ENCODE measurements around the gene CLASP1. TPM values are rescaled to one million over a fixed set of nuclear protein-coding genes. Genes with fewer than 3 reads are reported as not detected.

The CLASP1 gene
- total and polyA plus RNA-seq, 2 of the 8 experiments (the other 6 are each of a cell fraction or from before 2014, with no cell fraction given), result 7.3 to 53.9 TPM

DNA sequence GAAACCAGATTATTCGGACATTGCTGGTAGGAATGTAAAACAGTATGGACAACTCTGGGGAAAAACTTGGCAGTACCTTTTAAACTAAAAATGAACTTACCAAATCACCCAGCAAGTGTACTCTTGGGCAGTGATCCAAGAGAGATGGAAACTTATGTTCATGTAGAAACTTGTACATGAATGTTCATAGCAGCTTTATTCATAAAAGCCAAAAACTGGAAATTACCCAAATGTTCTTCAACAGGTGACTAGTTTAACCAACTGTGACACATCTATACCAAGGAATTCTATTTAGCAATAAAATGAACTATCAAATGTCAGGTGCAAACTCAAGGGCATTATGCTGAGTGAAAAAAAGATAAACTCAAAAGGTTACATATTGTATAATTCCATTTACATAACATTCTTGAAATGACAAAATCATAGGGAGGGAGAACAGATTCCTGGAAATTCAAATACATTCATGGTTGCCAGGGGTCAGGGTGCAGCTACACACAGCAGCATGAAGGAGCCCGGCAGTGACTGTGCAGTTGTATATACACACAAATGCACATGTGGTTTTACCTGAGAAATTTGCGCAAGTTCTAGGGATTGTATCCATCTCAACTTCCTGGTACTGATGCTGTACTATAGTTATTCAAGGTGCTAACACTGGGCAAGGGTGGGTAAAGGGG is 122.1 kb downstream of the CLASP1 start:
- H3K36me3 ChIP-seq (ENCODE audit: control insufficient read depth in 2 of 4, insufficient read depth in 4 of 4, low read length in 3 of 4), result peaks cover 0 to 11% (median 3%) of the 10 kb centered on the region in 4 experiments; a peak in 4 of 8 replicates
- POLR2A ChIA-PET (ENCODE audit: partially characterized antibody), result interaction anchor here (1.9 kb wide), 1 partner anchor 123 kb away, joined by 7 read pairs; the partner anchor contains the start of gene CLASP1
- H3K56ac ChIP-seq (replicated peaks; ENCODE audit: insufficient read length, low read depth, low read length), result no peak overlapping the region
- no peak overlapping the region for H3K14ac ChIP-seq (ENCODE audit: insufficient read length)
- H4K91ac ChIP-seq (replicated peaks; ENCODE audit: insufficient read length, low read length), result no peak overlapping the region
- no peaks in the 10 kb centered on the region; the same call in 1 of the 2 replicates for H3K23me2 ChIP-seq (ENCODE audit: low read depth, low read length)
- no peak overlapping the region for H4K5ac ChIP-seq (ENCODE audit: insufficient read length, low read depth, low read length)
- no peak for DNase-seq (ENCODE audit: low read depth in 1 of 2, low spot score in 2 of 2)
- no peak overlapping the region for H3K4ac ChIP-seq (replicated peaks; ENCODE audit: insufficient read length, low read depth, low read length)
- no peak overlapping the region for H4K8ac ChIP-seq (ENCODE audit: extremely low read depth, insufficient read depth, low read length)
- H3K79me1 ChIP-seq (ENCODE audit: low read depth, low read length), result peaks cover 3% of the 10 kb centered on the region
- H4K20me1 ChIP-seq (replicated peaks in 1 of 2; ENCODE audit: control insufficient read depth in 1 of 2, insufficient read depth in 2 of 2, low read length in 2 of 2), result peaks cover 3 to 5% of the 10 kb centered on the region in 2 experiments
- TF ChIP-seq POU5F1 (IDR thresholded peaks at IDR 0.05; ENCODE audit: low read depth, low read length) (no peak), TBP (IDR thresholded peaks at IDR 0.05; ENCODE audit: low read depth, low read length) (no peak)
- H3K27me3 ChIP-seq (replicated peaks in 1 of 4; ENCODE audit: control insufficient read depth in 3 of 4, extremely low read depth in 1 of 4, insufficient read depth in 3 of 4, low read length in 3 of 4), result no peaks in the 10 kb centered on the region
- CTCF ChIA-PET (ENCODE audit: partially characterized antibody), result interaction anchor here (1.2 kb wide), 1 partner anchor 98 kb away, joined by 4 read pairs; no protein-coding TSS in a partner anchor
- H3K23ac ChIP-seq (ENCODE audit: insufficient read length), result no peak overlapping the region
- H2BK15ac ChIP-seq (ENCODE audit: low read length), result no peak overlapping the region
- H3K4me2 ChIP-seq (ENCODE audit: insufficient read depth in 1 of 2, low read depth in 2 of 2, low read length in 2 of 2), result no peak overlapping the region
- no peak overlapping the region for H3K18ac ChIP-seq (ENCODE audit: extremely low read depth, low read length)
- FAIRE-seq, result no peak
- 94% methylated on average over 3 of the region's 3 CpGs; no CpG with 5 or more reads in 1 of the 2 experiments for WGBS, 2 experiments (ENCODE audit: extremely low coverage in 1 of 2, insufficient coverage in 1 of 2, insufficient read length in 1 of 2, insufficient replicate concordance in 2 of 2, low coverage in 1 of 2, low lambda C conversion rate in 2 of 2, missing lambda C conversion rate in 1 of 2)
- H2BK5ac ChIP-seq (ENCODE audit: low read depth, low read length), result no peak overlapping the region
- H2BK120ac ChIP-seq (replicated peaks; ENCODE audit: low read depth, low read length), result no peak overlapping the region
- no peak overlapping the region for H2AFZ ChIP-seq (ENCODE audit: low read length)
- no peak overlapping the region for H3K4me3 ChIP-seq (ENCODE audit: extremely low read depth in 1 of 4, insufficient read depth in 2 of 4, low read depth in 3 of 4, low read length in 4 of 4)
- H3K9me3 ChIP-seq (ENCODE audit: insufficient read depth in 2 of 2, low read depth in 1 of 2, low read length in 1 of 2), result no peaks in the 10 kb centered on the region
- H2BK12ac ChIP-seq (ENCODE audit: low read depth, low read length), result no peak overlapping the region
- H2AK5ac ChIP-seq (ENCODE audit: low read depth, low read length), result no peak overlapping the region
- H3K4me1 ChIP-seq (replicated peaks in 1 of 4; ENCODE audit: control insufficient read depth in 3 of 4, insufficient read depth in 4 of 4, low read length in 3 of 4), result peaks cover 0 to 3% (median under 1%) of the 10 kb centered on the region in 4 experiments; a peak in 2 of 7 replicates
- H3K79me2 ChIP-seq (ENCODE audit: control insufficient read depth in 1 of 2, insufficient read depth in 2 of 2, low read length in 2 of 2), result peaks cover 0 to 29% of the 10 kb centered on the region in 2 experiments; a peak in 3 of 4 replicates
- no peak overlapping the region for H2BK20ac ChIP-seq (ENCODE audit: low read length)
- H3K27ac ChIP-seq (ENCODE audit: low read depth, low read length), result no peak overlapping the region
- no peak overlapping the region for H3K9ac ChIP-seq (replicated peaks in 1 of 4; ENCODE audit: extremely low read depth in 1 of 4, low read depth in 3 of 4, low read length in 3 of 4)

Measured in H1 (cell line).